ENCODE measurements around the gene TCAP.

The TCAP gene, protein sequence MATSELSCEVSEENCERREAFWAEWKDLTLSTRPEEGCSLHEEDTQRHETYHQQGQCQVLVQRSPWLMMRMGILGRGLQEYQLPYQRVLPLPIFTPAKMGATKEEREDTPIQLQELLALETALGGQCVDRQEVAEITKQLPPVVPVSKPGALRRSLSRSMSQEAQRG

DNA sequence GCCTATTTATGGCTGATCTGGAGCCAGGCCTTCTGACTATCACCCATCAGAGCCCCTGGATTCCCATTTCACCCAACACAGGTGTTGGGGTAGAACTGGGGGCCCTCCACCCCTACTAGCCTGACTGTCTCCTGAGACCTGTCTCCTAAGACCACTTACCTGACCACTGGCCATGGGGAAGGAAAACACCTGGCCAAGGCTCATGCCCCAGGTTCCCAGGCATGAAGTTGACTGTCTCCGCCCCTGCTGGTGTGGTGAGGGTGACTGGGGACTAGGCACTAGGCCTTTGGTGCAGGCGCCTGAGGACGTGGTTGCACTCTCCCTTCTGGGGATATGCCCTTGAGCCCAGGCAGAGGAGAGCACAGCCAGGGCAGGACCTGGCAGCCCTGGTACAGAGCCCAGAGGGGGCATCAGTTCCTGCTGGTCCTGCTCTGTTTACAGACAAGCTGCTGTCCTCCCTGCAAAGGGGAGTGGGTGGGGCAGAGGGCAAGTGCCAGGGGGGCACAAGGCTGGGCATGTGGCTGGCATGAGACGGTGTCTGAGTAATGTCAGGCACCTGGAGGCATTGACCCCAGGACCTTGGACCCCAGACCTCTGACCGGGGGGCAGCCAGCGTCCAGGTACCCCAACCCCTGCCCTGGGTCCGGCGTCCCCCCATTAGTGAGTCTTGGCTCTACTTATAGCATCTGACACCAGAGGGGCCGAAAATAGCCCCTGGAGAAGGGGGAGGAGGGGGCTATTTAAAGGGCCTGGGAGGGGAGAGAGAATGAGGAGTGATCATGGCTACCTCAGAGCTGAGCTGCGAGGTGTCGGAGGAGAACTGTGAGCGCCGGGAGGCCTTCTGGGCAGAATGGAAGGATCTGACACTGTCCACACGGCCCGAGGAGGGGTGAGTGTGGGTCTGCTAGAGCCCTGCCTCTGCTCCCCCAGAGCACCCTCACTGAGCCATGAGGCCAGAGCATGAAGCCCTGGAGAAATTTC is at the start of gene TCAP:
TSS of gene TCAP (plus strand) at position 769 of the 981 bp plus-strand sequence. CDS start at position 780, 11 bp downstream.
- H3K4me3 Mint-ChIP-seq: peak within 1 kb of the TSS; percentile 59
- H3K27me3 Mint-ChIP-seq: peaks cover 40% of the 10 kb centered on the region
- H3K4me1 Mint-ChIP-seq: peaks cover 42% of the 10 kb centered on the region
- no peak within 1 kb of the TSS for H3K27ac Mint-ChIP-seq
- H3K36me3 Mint-ChIP-seq: peaks cover 22% of the 10 kb centered on the region
- no peak for ATAC-seq
- H3K9me3 Mint-ChIP-seq: no peaks in the 10 kb centered on the region

GRCh38 chr17:39615434-39615833 is 49.7 kb upstream of the TCAP start:
- Mint-ChIP-seq H3K36me3 (no peaks in the 10 kb centered on the region), H3K9me3 (no peaks in the 10 kb centered on the region), H3K4me3 (no peak overlapping the region), H3K27me3 (peaks cover 43% of the 10 kb centered on the region), H3K4me1 (peaks cover 28% of the 10 kb centered on the region), H3K27ac (peak overlapping the region; percentile 4)
- ATAC-seq: no peak

- no peak for ATAC-seq
- no peaks in the 10 kb centered on the region for H3K9me3 Mint-ChIP-seq
- H3K4me1 Mint-ChIP-seq: peaks cover 34% of the 10 kb centered on the region
- H3K4me3 Mint-ChIP-seq: peak overlapping the region; percentile 60
- peaks cover 34% of the 10 kb centered on the region for H3K27me3 Mint-ChIP-seq
- no peak overlapping the region for H3K27ac Mint-ChIP-seq
- no peaks in the 10 kb centered on the region for H3K36me3 Mint-ChIP-seq
These were observed 48.1 kb upstream of the TCAP start for GRCh38 chr17:39617100-39617445.

GRCh38 chr17:39617446-39618245 is 47.5 kb upstream of the TCAP start:
- no peaks in the 10 kb centered on the region for H3K9me3 Mint-ChIP-seq
- H3K27ac Mint-ChIP-seq: peak overlapping the region; percentile 81
- peak overlapping the region; percentile 85 for H3K4me3 Mint-ChIP-seq

GRCh38 chr17:39618246-39618913 is 46.8 kb upstream of the TCAP start:
- Mint-ChIP-seq H3K9me3 (no peaks in the 10 kb centered on the region), H3K4me3 (peak overlapping the region; percentile 85), H3K27ac (peak overlapping the region; percentile 81), H3K27me3 (peaks cover 24% of the 10 kb centered on the region), H3K36me3 (no peaks in the 10 kb centered on the region), H3K4me1 (peaks cover 47% of the 10 kb centered on the region)
- no peak for ATAC-seq

More at GRCh38 chr17:39617446-39618245, 47.5 kb upstream of the TCAP start:
- H3K4me1 Mint-ChIP-seq: peaks cover 40% of the 10 kb centered on the region
- peak; percentile 64 for ATAC-seq
- no peaks in the 10 kb centered on the region for H3K36me3 Mint-ChIP-seq
- H3K27me3 Mint-ChIP-seq: peaks cover 32% of the 10 kb centered on the region

GRCh38 chr17:39618956-39619785 is 46.0 kb upstream of the TCAP start:
- no peaks in the 10 kb centered on the region for H3K36me3 Mint-ChIP-seq
- no peaks in the 10 kb centered on the region for H3K9me3 Mint-ChIP-seq
- H3K27ac Mint-ChIP-seq: no peak overlapping the region
- ATAC-seq: no peak
- peaks cover 16% of the 10 kb centered on the region for H3K27me3 Mint-ChIP-seq
- no peak overlapping the region for H3K4me3 Mint-ChIP-seq
- peaks cover 51% of the 10 kb centered on the region for H3K4me1 Mint-ChIP-seq

DNA sequence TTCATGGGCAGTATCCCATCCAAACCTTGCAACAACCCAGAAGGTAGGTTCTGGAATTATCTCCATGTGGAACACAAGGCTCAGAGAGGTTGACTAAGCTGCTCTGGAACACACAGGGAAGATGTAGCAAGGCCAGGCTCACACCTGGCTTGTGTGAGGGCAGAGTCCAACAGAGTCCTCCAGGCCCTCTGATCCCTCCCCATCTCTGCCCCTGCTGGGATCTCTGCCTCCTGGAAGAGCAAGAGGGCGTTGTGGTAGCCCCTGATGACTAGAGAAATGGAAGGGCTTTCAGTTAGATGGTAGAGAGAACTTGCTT is 45.4 kb upstream of the TCAP start:
- ATAC-seq: no peak
- H3K36me3 Mint-ChIP-seq: no peaks in the 10 kb centered on the region
- H3K4me3 Mint-ChIP-seq: no peak overlapping the region
- H3K9me3 Mint-ChIP-seq: no peaks in the 10 kb centered on the region
- no peak overlapping the region for H3K27ac Mint-ChIP-seq
- peaks cover 14% of the 10 kb centered on the region for H3K27me3 Mint-ChIP-seq
- H3K4me1 Mint-ChIP-seq: peaks cover 48% of the 10 kb centered on the region

DNA sequence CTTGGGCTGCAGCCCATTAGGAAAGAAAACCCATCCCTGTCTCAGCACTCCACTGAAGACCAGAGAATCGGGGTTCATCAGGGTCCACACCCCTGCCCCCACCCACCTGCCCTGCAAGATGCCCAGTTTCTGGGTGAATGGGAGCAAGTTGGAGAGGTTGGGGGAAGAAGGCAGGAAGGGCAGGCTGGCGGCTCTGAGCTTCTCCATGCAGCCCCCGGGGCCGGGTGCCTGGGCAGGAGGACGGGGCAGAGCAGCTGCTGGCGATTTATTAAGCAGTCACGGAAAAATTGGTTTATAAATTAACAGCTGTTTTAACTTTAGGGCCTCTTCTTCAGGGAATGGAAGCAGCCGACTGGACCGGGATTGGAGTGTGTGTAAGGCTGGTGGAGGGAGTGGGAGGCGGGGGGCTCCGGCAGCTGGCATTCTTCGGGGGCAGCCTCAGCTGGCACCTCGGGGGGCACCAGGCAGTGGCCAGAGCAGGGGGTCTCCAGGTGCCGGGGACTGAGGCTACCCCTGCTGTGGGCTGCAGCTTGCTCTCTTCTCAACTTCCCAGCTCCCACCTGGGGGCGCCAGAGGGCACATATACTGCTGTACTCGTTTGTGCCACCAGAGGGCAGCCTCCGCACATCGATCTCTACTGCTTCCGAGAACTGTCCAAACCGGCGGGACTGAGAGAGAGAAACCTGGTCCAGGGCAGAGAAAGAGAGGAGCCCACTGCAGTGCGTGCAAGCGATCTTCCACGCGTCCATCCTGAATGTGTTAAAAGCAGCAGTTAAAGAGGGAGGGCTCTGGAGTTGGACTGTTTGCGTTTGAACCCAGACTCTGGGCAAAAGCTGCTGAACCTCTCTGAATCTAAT is 43.4 kb upstream of the TCAP start:
- H3K4me3 Mint-ChIP-seq: peak overlapping the region; percentile 77
- H3K27me3 Mint-ChIP-seq: peaks cover 23% of the 10 kb centered on the region
- peaks cover 49% of the 10 kb centered on the region for H3K4me1 Mint-ChIP-seq
- H3K36me3 Mint-ChIP-seq: no peaks in the 10 kb centered on the region
- ATAC-seq: peak; percentile 83
- H3K27ac Mint-ChIP-seq: peak overlapping the region; percentile 85
- no peaks in the 10 kb centered on the region for H3K9me3 Mint-ChIP-seq

DNA sequence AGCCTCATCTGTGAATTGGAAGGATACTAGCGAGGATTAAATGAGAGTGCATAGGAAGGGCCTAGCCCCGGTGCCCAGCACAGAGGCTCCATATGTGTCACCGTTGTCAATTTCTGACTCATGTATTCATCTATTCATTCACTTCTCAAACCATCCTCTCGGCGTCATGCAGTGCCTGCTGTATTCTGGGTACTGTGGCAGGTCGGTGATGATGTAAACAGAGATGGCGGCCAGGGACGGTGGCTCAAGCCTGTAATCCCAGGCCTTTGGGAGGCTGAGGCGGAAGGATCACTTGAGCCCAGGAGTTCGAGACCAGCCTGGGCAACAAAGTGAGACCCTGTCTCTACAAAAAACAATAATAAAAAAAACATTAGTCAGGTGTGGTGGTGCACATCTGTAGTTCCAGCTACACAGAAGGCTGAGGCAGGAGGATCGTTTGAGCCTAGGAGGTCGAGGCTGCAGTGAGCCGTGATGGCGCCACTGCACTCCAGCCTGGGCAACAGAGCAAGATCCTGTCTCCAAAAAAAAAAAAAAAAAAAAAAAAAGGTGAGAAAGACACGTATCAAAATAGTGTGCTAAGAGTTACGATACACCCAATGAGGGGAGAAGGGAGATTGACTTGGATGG is 42.7 kb upstream of the TCAP start:
- peak overlapping the region; percentile 85 for H3K27ac Mint-ChIP-seq
- H3K9me3 Mint-ChIP-seq: no peaks in the 10 kb centered on the region
- H3K4me3 Mint-ChIP-seq: peak overlapping the region; percentile 77
- ATAC-seq: peak; percentile 70
- H3K27me3 Mint-ChIP-seq: peaks cover 29% of the 10 kb centered on the region
- no peaks in the 10 kb centered on the region for H3K36me3 Mint-ChIP-seq
- peaks cover 45% of the 10 kb centered on the region for H3K4me1 Mint-ChIP-seq

DNA sequence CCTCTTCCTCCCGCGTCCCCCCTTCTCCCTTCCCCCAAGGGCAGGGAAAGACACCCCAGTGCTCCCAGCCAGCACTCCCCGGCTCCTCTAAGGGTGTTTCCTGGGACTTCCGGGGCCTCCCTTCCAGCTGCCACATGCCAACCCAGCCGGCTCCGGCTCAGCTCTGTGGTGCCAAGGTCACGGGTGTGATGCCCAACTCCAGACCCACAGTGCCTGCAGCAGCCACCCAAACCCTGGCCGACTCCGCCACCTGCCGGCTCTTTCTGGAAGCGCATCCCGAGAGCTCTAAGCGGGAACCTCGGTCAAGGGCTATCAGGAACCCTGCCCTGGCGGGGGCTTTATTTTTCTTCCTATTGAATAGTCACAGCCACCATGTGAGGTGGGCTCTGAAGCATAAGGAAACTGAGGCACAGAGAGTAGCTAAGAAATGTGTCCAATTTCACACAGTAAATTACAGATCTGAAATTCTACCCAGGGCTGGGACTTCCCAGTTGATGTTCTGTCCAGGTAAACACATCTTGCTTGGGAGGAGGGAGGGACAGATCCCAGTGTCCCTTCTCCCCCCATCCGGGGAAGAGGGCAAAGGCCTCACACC is 41.7 kb upstream of the TCAP start:
- H3K27me3 Mint-ChIP-seq: peaks cover 38% of the 10 kb centered on the region
- H3K27ac Mint-ChIP-seq: peak overlapping the region; percentile 25
- H3K9me3 Mint-ChIP-seq: no peaks in the 10 kb centered on the region
- H3K4me3 Mint-ChIP-seq: peak overlapping the region; percentile 32
- H3K36me3 Mint-ChIP-seq: no peaks in the 10 kb centered on the region
- H3K4me1 Mint-ChIP-seq: peaks cover 41% of the 10 kb centered on the region
- peak; percentile 63 for ATAC-seq

DNA sequence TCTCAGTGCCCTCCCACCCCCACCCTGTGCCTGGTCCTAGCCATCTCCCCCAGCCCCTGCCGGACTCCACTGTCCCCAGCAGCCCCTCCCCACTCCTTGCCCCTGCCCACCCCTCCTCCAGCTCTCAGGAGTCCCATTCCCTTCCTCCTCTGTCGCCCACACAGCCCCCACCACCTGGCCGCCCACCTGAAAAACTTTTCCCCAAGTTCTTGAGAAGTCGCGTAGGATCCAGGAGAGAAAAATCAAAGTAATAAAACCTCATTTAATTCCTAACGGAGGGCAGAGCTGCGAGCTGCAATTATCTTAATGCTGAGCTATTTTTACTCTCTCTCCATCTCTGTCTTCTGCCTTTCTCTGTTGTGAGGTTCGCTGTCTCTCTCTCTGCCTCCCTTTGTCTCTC is 40.8 kb upstream of the TCAP start:
- Mint-ChIP-seq H3K36me3 (no peaks in the 10 kb centered on the region), H3K4me3 (no peak overlapping the region), H3K27ac (no peak overlapping the region), H3K4me1 (peaks cover 35% of the 10 kb centered on the region), H3K9me3 (no peaks in the 10 kb centered on the region), H3K27me3 (peaks cover 46% of the 10 kb centered on the region)
- ATAC-seq: no peak

DNA sequence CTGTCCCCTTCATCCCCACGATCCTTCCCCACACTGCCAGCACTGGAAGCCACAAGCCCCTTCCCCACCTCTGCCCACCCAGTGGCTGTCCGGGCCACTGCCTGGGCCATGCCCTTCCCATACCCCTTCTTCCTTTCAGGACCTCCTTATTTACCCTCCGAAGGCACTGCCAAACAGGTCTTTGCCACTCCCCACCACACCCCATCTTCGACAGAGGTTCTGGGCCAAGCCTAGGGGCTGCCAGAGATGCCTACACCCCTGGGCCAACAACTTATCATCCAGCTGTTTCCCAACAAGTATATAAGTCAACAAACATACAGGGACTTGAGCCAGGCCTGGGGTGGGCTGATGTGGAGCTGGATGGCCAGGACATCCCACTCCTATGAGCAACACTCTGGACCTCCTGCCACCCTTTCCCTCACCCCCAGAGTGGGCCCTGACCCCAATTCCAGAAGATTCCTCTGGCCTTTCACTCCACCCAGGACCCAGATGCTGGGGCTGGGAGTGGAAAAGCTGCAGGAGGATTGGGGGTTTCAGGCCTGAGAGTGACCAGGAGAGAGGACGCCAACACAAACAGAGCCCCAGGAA is 39.9 kb upstream of the TCAP start:
- ATAC-seq: no peak
- Mint-ChIP-seq H3K4me3 (no peak overlapping the region), H3K27ac (no peak overlapping the region), H3K36me3 (no peaks in the 10 kb centered on the region), H3K4me1 (peaks cover 35% of the 10 kb centered on the region), H3K9me3 (no peaks in the 10 kb centered on the region), H3K27me3 (peaks cover 46% of the 10 kb centered on the region)
